Stomach smooth muscle (tissue), 2 donors: ENCODE data around the gene ERFE.

Experiments
- H3K27ac ChIP-seq: one replicate; pipeline ENCODE4 v1.7.0; 2013; ENCODE audit warnings: mild to moderate bottlenecking, low read length, inconsistent platforms
- H3K27me3 ChIP-seq, 2 donors: one replicate each; pipeline ENCODE4 v1.7.0; 2013; ENCODE audit warnings: low read length in 2 of 2; ENCODE audit not compliant: insufficient read depth in 2 of 2, control insufficient read depth in 1 of 2
- H3K36me3 ChIP-seq, 2 donors: one replicate each; pipeline ENCODE4 v1.7.0; 2013; ENCODE audit warnings: low read length in 2 of 2; ENCODE audit not compliant: control insufficient read depth in 2 of 2, insufficient read depth in 2 of 2
- H3K4me1 ChIP-seq: one replicate; pipeline ENCODE4 v1.7.0; 2013; ENCODE audit warnings: low read length; ENCODE audit not compliant: control insufficient read depth, insufficient read depth
- H3K4me3 ChIP-seq, 2 donors: one replicate each; pipeline ENCODE4 v1.7.0; 2013; ENCODE audit warnings: low read length in 2 of 2
- H3K9ac ChIP-seq, 2 donors: one replicate each; pipeline ENCODE4 v1.7.0; 2013; ENCODE audit warnings: low read length in 2 of 2, mild to moderate bottlenecking in 1 of 2
- H3K9me3 ChIP-seq, 2 donors: one replicate each; pipeline ENCODE4 v1.7.0; 2013; ENCODE audit warnings: low read length in 2 of 2; ENCODE audit not compliant: control insufficient read depth in 2 of 2
- donor health status: healthy.
- donor health status: Pancreatic carcinoma.

ERFE gene

DNA sequence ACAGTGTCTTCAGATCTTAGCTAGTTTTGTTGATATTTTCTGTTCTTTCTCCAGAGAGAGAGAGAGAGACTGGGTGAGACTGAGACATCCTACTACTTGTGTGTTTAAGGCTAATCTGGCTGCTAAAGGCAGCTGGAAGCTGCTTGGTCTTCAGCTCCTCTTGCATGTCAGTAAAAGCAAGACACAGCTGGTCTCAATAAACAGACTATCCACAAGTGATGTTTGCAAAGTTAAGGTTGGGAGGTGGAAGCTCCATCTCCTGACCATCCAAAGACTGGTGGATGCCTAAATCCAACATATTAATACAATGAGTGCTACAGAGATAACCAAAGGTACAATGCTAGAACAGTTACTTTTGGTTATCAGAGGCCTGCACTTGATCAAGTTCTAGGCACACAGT lies 17.8 kb downstream of the ERFE start:
- Histone ChIP-seq H3K4me1 (no peaks in the 10 kb centered on the region), H3K27me3 (no peaks in the 10 kb centered on the region), H3K27ac (no peak overlapping the region), H3K9ac (no peak overlapping the region), H3K36me3 (peaks cover 62 to 67% of the 10 kb centered on the region in 2 donors), H3K9me3 (no peaks in the 10 kb centered on the region), H3K4me3 (no peak overlapping the region)

DNA sequence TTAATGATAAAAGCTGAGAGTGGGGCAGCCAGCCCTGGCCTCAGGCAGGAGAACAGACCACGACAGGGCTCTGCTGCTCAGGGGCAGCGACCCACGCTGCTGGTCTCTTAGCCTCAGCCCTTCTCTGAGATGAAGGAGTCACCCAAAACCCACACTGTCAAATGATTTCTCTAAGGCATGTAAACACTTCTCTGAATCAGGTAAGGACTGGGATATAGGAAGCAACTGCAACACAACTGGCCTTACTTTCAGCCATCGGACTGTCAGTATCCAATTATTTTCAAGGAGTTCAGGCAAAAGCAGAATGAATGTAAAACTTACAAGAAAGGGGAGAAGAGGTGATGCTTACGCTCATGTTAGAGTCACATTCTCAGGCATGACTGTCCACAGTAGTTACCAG lies 21.8 kb downstream of the ERFE start:
- Histone ChIP-seq H3K36me3 (peaks cover 64 to 68% of the 10 kb centered on the region in 2 donors), H3K4me1 (peaks cover 3% of the 10 kb centered on the region), H3K27ac (no peak overlapping the region), H3K9me3 (no peaks in the 10 kb centered on the region), H3K9ac (no peak overlapping the region), H3K27me3 (no peaks in the 10 kb centered on the region), H3K4me3 (no peak overlapping the region)

DNA sequence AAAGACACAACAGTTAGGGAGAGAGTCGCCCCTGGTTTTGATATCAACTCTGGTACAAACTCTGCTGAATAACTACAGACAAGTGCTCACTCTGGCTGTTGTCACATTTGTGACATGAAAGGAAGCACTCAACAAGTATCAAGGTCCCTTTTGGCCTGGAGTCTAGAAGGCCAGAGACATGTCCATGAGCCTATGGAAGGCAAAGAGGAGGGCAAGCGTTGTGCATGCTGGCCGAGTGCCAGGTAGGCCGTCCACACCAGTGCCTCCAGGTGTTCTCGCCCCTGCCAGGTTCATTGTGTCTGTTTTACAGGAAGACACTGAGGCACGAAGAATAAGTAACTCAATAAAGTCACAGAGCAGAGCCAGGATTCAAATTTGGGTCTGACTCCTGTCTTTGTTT lies 23.6 kb downstream of the ERFE start:
- H3K27ac ChIP-seq, result no peak overlapping the region

DNA sequence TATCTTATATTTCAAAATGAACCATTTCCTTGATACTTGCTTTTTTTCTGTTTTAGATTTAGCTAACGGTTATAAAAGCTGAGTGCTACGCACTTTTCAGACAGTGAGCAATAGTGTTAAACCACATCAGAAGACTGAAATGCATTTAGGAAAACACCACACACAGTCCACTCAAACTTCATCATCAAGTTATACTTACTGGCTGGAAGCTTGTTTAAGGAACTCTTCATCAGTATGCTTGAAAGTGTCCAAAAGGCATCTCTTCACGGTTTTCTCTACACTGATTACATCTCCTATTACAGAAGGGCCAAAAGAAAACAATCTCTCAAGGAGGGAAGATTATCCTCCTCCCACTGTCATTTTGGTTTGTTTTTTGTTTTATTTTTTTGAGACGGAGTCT lies 25.1 kb downstream of the ERFE start:
- Histone ChIP-seq H3K36me3 (peaks cover 78 to 82% of the 10 kb centered on the region in 2 donors), H3K4me3 (no peak overlapping the region)

More for the DNA sequence above, 23.6 kb downstream of the ERFE start:
- Histone ChIP-seq H3K27me3 (no peaks in the 10 kb centered on the region), H3K4me1 (peaks cover 3% of the 10 kb centered on the region), H3K9ac (no peak overlapping the region), H3K9me3 (no peaks in the 10 kb centered on the region), H3K4me3 (no peak overlapping the region), H3K36me3 (peaks cover 72 to 76% of the 10 kb centered on the region in 2 donors)

DNA sequence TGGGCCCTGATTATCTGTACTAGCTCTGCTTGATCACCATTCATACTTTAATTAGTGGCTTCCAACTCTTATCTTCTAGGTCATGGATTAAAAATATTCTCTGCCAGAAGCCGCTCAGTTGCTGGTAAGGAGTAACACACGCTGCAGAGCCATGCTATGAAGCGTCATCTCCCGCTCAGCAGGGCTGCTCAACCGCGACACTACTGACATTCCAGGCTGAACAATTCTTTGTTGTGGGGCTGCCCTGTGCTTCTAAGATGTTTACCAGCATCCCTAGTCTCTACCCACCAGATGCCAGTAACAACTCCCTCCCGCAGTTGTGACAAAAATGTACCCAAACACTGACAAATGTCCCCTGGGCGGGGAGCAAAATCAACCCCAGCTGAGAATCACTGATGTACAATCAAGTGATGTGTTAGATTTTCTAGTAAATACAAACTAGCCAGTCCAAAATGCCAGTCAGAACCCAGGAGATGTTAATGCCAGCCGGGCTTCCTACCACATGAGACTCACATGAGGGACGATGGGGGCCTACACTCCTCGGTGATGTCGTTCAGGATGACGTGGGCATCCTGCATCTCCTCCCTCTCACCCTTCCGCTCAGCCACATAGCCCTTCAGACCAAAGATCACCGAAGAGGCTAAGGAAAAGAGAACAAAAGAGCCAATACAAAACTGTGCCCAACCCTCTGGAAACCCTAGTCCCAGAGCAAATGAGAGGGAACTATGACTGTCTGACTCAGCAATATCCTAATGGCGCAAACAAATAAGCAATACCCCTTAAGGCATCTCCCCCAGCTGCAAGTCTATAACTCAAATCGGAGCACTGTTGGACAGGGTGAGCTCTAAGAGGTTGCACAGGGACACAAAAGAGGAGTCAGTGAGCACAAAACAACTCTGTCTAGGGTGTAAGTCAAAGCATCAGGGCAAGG lies 29.1 kb downstream of the ERFE start:
- H3K4me3 ChIP-seq, result no peak overlapping the region
- H3K9me3 ChIP-seq, result no peaks in the 10 kb centered on the region
- no peak overlapping the region for H3K27ac ChIP-seq
- no peak overlapping the region for H3K9ac ChIP-seq
- H3K4me1 ChIP-seq, result peaks cover under 1% of the 10 kb centered on the region
- H3K27me3 ChIP-seq, result no peaks in the 10 kb centered on the region
- H3K36me3 ChIP-seq, result peaks cover 65% of the 10 kb centered on the region in 2 donors

More for the DNA sequence above, 25.1 kb downstream of the ERFE start:
- no peak overlapping the region for H3K9ac ChIP-seq
- H3K4me1 ChIP-seq, result peaks cover 3% of the 10 kb centered on the region
- no peak overlapping the region for H3K27ac ChIP-seq
- no peaks in the 10 kb centered on the region for H3K9me3 ChIP-seq
- no peaks in the 10 kb centered on the region for H3K27me3 ChIP-seq

DNA sequence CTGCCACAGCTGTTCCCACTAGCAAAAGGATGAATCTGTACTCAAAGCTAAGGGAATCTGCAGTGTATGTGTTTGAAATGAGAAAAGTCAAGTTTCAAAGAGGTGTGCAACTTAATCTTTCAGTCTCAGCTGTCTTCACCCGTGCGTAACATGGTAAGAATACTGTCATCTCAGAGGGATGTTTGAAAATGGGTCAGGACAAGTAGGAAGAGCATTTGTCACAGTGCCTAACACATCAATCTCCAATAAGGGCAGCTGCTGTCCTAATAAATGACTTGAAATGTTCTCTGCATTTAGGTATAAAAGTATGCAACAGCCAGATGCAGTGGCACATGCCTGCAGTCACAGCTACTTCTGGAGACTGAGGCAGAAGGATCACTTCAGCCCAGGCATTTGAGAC lies 31.7 kb downstream of the ERFE start:
- Histone ChIP-seq H3K36me3 (peaks cover 58 to 62% of the 10 kb centered on the region in 2 donors), H3K9me3 (no peaks in the 10 kb centered on the region), H3K4me3 (no peak overlapping the region), H3K27me3 (no peaks in the 10 kb centered on the region), H3K9ac (no peak overlapping the region), H3K4me1 (no peaks in the 10 kb centered on the region), H3K27ac (no peak overlapping the region)

DNA sequence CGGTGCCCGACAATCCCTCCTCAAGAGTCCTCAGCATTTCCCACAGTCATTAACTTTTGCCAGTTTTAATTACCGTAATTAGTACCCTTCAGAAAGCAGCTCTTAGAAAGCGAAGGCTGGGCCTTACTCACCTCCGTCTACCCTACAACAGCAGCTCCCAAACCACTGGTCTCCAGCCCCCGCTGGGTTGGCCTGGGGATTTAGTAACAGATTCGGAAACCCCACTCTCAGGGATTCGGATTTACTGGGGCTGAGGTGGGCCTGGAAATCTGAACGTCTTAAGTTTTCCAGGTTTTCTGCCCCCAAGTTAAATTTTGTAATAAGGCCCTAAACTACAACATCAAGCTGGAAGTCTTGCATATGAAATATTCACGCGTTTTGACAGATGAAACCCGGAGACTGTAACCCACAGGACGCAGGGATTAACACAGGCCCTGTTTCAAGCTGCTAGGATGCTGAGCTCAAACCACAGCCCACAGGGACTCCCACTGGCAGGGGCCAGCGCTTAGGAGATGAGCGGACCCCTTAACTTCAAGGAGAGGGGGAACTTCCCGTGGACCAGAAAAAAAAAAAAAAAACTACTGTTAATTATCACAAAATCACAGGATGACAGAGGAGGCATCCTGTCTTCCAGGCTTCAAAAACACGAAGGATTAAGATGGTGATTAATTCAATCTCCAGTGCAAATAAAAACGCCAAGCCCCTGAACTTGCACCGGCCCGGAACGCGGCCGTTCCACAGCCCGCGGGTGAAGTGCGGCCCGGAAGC lies 43.7 kb downstream of the ERFE start:
- peak overlapping the region; percentile 73 for H3K27ac ChIP-seq
- H3K9ac ChIP-seq, result peak overlapping the region; percentile 90 to 93
- H3K9me3 ChIP-seq, result no peaks in the 10 kb centered on the region
- H3K4me1 ChIP-seq, result peaks cover 34% of the 10 kb centered on the region
- no peaks in the 10 kb centered on the region for H3K36me3 ChIP-seq
- peak overlapping the region; percentile 82 to 85 for H3K4me3 ChIP-seq
- H3K27me3 ChIP-seq, result no peaks in the 10 kb centered on the region

DNA sequence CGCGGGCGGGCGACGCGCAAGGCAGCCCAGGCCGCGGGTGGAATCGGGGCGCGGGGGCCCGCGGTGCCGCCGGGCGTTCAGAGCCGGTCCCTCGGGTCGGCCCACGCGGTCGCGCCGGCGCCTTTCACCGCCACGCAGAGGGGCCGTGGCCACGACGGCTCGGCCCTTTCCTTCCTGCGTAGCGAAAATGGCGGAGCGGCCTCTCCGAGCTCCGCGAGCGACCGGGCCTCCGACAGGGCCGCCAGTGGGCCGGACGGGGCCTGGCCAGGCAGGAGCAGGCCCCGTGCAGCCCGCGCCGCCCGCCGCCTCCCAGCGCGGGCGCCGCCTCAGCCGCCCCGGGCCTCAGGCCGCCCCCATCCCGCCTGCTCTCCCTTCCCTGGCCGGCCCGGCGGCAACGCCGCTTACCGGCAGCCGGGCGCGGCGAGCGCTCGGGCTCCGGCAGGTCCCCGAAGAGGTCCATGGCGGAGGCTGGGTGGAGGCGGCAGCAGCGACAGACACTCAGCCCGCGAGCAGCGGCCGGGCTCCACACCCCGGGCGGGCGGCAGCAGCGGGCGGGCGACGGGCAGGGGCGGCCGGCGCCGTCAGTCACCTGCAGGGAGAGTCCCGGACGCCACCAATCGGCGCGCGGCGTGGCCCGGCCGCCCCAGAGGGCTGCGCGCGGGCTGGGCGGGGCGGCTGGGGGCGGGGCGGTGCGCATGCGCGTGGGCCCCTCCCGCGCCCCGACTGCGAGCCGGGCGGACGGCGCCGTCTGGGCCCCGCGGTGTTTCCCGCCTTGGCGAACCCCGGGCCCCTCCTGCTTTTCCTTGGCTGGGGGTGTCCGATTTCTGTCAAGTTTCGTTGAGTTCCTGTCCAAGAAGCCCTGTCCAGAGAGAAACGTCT lies 44.6 kb downstream of the ERFE start, which contains the start of gene ILKAP:
Gene ILKAP (minus strand): TSS at position 602 of the 879 bp plus-strand sequence. CDS start 142 bp downstream, at position 460.
- Histone ChIP-seq H3K9ac (peak within 1 kb of the TSS; percentile 93), H3K27ac (peak within 1 kb of the TSS; percentile 82), H3K36me3 (no peaks in the 10 kb centered on the region), H3K9me3 (no peaks in the 10 kb centered on the region), H3K4me1 (peaks cover 32% of the 10 kb centered on the region), H3K4me3 (peak within 1 kb of the TSS; percentile 82 to 85), H3K27me3 (no peaks in the 10 kb centered on the region)

DNA sequence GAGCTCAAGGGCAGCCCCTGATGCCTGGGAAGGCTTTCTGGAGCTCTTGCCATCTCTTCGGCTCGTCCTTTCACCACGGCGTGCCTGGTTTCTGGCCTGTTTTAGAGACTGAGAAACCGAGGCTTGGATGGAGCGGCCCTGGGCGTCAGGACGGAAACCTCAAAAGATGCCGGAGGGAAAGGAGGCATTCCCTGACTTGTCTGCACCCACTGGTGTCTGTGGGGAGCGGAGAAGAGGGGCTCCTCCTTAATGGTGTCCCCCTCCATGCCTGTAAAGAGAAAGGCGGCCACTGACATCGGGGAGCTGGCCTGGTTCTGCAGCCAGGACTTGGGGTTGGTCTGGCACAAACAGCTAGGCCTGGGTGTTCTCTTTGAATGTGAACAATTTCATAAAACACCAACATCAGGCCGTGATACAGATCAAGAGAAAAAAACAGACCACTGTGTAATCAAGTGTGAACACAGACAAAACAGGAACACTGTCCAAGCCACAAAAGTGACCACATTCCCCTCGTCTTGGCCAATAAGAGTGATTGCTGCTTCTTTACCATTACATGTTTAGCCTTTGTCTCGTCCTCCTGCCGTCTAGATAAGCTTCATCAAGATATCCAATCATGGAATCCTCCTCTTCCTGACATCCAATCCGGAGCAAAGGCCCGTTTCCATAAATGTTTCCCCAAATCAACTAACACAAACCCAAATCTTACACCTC lies 45.4 kb downstream of the ERFE start:
- Histone ChIP-seq H3K4me1 (peaks cover 31% of the 10 kb centered on the region), H3K9me3 (no peaks in the 10 kb centered on the region), H3K27ac (peak overlapping the region; percentile 82), H3K9ac (peak overlapping the region; percentile 89 to 93), H3K36me3 (no peaks in the 10 kb centered on the region), H3K27me3 (no peaks in the 10 kb centered on the region), H3K4me3 (peak overlapping the region; percentile 70 to 74)
